Esophagus squamous epithelium (tissue), 4 donors: ENCODE results near the gene CCDC40.

Experiments
- POLR2A ChIP-seq, 4 donors: fragments of 450-650 bp; IDR thresholded peaks; one replicate each; pipeline ENCODE4 v1.6.1; 2017; ENCODE audit warnings: antibody characterized with exemption in 4 of 4, mild to moderate bottlenecking in 4 of 4, moderate library complexity in 3 of 4
- TF ChIP-seq, protein P1 (sequence below), 6 experiments: fragments of 450-650 bp in 4 of 6; fragments of 200-600 bp in 2 of 6; sonication (generic) in 2 of 6; IDR thresholded peaks; one replicate each; pipeline ENCODE4 v1.5.1; 2016 to 2019; ENCODE audit warnings: antibody characterized with exemption in 6 of 6, mild to moderate bottlenecking in 4 of 6, moderate library complexity in 4 of 6

DNA sequence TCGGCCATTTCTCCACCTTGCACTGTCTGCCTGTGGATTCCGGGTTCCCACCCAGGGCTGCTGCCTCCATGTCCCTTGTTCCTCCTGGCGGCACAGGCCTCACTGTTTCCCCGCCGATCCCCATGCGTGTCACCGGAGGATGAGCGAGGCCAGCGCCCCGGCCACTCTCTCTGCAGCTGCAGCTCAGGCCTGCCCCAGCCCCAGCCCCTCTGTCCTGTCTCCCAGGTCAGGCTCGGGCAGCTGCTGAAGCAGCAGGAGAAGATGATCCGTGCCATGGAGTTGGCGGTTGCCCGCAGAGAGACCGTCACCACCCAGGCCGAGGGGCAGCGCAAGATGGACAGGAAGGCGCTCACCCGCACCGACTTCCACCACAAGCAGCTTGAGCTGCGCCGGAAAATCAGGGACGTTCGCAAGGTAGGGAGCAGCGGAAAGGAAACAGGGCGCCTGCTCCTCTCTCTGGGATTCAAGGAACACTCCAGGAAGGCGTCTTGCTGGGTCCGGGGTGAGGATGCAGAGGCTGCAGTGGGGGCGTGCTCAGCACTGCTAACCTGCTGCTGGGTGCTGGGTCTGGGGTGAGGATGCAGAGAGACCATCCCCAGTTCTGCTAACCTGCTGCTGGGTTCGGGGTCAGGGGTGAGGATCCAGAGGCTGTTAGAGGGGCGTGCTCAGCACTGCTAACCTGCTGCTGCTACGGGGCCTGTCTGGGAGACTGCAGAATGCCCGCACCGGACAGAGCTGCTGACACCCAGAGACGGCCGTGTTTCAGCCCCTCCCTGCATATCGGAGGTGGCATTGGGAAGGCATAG, 58.8 kb downstream of the CCDC40 start:
- TF ChIP-seq, protein P1, sequence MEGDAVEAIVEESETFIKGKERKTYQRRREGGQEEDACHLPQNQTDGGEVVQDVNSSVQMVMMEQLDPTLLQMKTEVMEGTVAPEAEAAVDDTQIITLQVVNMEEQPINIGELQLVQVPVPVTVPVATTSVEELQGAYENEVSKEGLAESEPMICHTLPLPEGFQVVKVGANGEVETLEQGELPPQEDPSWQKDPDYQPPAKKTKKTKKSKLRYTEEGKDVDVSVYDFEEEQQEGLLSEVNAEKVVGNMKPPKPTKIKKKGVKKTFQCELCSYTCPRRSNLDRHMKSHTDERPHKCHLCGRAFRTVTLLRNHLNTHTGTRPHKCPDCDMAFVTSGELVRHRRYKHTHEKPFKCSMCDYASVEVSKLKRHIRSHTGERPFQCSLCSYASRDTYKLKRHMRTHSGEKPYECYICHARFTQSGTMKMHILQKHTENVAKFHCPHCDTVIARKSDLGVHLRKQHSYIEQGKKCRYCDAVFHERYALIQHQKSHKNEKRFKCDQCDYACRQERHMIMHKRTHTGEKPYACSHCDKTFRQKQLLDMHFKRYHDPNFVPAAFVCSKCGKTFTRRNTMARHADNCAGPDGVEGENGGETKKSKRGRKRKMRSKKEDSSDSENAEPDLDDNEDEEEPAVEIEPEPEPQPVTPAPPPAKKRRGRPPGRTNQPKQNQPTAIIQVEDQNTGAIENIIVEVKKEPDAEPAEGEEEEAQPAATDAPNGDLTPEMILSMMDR (IDR thresholded peaks at IDR 0.05), result no peak
- no peak for TF ChIP-seq POLR2A (IDR thresholded peaks at IDR 0.05)
